ENCODE results near the gene KCNK18.

Gene KCNK18

DNA sequence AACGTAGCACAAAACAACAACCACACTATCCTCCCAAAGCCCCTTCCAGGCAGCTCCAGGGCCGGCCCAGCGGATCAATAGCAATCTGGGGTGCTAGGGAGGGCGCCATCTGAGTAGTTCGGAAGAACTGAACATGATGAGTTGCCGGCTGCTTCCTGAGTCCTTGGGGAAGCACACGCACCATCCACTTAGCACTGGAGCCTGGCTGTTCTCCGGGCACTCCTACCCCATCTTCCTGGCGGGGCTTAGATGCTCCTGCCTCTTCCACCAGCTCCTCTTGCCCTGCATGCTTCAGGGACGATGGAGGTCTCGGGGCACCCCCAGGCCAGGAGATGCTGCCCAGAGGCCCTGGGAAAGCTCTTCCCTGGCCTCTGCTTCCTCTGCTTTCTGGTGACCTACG, at the start of gene KCNK18:
KCNK18 (plus strand) TSS at position 301 of the 400 bp plus-strand sequence; CDS start at position 301, 0 bp downstream.
- DNase-seq (ENCODE audit: low read depth in 2 of 2), result no peak

DNA sequence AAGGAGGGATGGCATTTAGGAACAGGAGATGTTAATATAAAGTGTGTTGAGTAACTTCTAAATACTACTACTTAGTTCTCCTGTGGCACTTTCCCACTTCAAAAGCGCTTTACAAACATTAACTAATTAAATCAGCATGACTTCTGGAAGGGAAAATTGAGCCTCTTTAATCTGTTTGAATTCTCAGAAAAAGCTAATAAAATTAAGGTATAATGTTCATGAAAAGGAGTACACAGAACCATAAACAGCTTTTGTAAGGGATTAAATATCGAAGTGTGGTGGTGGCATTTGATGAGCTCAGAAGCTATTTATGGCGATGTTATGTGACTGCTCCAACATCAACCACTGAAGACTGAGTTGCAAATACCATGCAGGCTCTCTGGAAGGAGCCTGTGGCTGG, 49.0 kb upstream of the KCNK18 start:
- DNase-seq (ENCODE audit: low read depth in 2 of 2), result no peak

DNA sequence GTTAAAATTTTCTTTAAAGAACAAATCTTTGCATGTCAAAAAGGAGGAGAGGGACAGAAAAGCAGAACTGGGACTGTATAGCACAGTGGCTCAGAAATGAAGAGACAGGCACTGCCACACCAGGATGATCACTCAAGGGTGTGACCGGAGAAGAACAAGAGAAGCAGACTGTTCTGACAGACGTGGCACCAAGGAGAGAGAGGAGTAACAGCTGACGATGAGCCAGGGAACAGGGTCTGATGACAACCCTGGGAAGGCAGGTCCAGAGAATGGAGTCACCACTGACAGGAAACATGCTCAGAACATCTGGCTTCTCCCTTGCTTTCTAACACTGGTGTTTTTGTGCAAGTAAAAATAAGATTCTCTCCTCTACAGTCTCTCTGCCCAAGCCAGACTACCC, 44.6 kb upstream of the KCNK18 start:
- DNase-seq (ENCODE audit: low read depth in 2 of 2), result no peak

DNA sequence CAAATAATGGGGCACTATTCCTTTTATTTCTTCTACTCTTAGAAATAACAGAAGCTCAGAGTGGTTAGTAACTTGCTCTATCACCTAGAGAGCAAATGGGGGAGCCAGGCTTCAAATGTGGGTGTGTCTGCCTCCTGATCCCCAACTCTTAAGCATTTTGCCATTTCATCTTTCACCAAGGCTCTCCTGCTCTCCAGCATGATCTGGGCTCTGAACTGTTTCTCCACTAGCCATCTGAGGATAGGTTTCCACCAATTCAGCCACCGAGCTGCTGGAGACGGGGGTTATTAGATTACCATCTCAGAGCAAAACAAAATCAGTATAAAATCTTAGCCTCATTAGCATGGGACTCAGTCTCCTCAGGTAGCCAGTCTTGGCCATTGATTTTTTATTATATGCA, 39.0 kb upstream of the KCNK18 start:
- DNase-seq (ENCODE audit: low read depth in 2 of 2), result no peak

GRCh38 chr10:117159390-117159789, 37.9 kb upstream of the KCNK18 start:
- DNase-seq (ENCODE audit: low read depth in 2 of 2), result no peak

- no peak for DNase-seq (ENCODE audit: low read depth in 2 of 2)
These were observed 36.7 kb upstream of the KCNK18 start for GRCh38 chr10:117160567-117160966.

DNA sequence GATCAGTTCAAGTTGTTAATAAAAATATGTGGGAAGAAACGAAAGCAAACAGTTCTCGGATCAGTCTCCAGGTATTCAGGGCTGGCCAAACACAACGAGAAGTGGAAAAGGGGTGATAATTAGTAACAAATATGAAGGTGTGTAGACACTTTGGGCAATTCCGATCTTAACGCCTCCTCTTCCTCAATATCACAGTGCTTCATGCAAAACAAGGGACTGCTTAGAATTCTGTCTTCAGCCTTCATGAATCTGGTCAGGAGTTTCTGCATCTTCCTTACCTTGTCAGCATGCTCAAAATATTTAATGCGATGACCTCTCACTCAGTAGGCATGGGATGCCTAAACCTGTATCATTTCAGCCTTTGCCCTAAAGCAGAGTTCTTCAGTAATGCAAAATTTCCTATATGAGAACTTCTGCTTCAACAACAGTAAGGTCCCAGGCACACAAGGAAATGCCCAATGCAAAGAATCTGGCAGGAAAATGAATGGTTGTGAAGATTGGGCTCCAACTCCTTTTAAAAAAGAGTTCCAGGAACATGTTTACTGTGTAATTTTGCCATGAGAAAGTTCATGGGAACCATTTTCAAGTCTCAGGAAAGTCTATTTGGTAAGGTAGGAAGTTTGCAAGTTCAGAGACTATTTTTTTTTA, 35.8 kb upstream of the KCNK18 start:
- no peak for DNase-seq (ENCODE audit: low read depth in 2 of 2)

GRCh38 chr10:117162093-117163060, 34.9 kb upstream of the KCNK18 start:
- DNase-seq (ENCODE audit: low read depth in 2 of 2), result no peak

DNA sequence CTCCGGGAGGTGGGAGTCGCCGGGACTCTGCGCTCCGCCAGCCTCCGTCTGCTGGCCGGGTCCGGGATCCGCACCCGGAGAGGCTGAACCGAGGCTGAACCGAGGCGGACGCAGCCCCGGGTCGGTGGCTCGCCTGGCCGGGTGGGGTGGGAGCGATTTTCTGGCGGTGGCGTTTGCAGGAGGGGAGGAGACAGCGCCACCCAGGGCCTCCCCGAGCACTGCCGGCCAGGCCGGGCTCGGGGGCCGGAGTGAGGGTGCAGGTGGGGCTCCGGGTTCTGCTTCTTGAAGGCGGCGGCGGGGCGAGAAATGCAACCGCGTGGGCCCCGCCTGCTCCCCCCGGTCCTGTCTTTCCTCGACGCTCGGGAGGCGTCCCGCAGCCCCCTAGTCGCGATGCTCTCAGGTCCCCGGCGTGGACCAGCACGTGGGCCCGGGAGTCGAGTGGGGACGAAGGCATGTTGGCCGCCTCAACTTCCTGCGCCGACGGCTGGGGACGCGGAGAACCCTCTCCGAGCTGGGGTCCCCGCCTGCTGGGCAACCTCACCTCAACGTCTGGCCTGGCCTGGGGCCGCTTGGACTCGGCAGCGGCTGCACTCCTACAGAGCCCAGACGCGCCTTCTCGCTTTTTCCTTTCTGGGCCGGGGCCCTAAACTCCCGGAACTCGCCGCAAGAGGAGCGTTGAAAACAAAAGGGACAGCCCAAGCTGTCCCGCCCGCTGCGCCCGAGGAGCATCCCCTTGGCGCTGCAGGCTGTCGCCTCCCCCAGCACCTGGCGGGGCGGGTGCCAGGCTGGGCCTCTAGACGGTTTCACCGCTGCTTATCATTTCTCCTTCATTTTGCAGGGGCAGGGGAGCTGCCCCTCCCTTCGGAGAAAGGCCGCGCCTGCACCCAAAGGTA, 34.0 kb upstream of the KCNK18 start:
- no peak for DNase-seq (ENCODE audit: low read depth in 2 of 2)

DNA sequence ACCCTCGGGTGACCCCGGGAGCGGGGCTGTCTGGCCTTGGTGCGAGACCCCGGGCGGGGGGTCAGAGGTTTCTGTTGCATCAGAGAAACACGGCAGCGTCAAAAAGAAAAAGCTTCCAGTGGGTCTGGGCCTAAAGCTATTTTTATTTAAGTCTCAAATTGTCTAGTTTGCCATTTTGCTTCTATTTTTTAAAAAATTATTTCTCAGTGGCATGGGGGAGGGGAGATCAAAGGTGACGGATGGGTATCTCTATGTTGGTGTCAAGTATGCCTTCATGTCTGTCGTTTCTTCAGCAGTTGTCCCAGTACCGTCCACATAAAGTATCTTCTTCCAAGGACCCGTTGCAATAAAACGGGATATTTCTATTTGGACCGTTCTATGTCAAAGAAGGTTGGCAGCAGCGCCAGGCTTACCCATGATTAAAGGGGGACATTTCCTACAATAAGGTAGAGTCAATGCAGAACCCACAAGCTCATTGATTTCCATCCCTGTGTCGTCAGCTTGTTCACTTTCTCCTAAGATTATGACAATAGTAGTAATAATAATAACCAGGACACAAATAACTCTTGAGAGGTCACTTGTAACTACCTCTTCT, 33.2 kb upstream of the KCNK18 start:
- no peak for DNase-seq (ENCODE audit: low read depth in 2 of 2)

DNA sequence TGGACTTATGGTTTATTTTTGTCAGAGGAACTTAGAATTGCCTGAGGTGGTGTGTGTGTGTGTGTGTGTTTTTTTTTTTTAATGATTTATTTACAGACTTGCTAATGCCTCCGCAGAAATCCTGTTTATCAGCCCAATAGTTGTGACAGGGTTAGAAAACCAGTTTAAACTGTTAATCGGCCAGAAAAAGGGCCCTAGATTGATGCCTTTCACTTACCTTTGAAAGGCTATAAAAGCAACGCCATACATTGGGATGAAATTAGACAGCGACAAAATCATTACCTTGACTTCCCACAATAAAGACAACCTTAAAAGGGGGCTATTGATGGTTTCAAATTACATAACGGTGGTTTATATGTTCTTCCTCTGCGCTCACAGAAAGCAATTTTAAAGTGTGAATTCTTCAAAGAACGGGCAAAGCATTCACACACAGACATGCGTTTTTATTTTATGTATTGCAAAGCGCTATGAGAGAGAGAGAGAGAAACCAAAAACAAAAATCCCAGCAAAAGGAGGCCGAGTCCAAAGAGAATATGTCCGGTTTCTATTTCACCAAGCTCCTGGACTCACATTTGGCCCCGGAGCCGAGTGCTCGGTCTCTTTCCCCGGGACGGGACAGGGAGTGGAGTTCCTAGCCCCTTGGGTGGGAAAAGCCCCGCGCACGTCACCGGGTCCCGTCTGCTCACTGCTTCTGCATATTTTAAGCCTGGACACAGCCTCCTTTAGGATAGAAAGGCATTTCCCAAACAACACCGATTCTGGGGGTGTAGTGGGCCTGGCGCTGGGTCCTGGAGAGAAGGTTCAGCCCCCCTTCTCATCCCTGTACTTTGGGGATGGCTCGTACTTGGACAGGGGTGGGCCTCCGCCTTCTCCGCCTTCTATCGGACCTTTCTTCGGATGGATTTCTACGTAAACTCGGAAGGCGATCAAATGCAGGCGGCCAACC, 32.4 kb upstream of the KCNK18 start:
- no peak for DNase-seq (ENCODE audit: low read depth in 2 of 2)

DNA sequence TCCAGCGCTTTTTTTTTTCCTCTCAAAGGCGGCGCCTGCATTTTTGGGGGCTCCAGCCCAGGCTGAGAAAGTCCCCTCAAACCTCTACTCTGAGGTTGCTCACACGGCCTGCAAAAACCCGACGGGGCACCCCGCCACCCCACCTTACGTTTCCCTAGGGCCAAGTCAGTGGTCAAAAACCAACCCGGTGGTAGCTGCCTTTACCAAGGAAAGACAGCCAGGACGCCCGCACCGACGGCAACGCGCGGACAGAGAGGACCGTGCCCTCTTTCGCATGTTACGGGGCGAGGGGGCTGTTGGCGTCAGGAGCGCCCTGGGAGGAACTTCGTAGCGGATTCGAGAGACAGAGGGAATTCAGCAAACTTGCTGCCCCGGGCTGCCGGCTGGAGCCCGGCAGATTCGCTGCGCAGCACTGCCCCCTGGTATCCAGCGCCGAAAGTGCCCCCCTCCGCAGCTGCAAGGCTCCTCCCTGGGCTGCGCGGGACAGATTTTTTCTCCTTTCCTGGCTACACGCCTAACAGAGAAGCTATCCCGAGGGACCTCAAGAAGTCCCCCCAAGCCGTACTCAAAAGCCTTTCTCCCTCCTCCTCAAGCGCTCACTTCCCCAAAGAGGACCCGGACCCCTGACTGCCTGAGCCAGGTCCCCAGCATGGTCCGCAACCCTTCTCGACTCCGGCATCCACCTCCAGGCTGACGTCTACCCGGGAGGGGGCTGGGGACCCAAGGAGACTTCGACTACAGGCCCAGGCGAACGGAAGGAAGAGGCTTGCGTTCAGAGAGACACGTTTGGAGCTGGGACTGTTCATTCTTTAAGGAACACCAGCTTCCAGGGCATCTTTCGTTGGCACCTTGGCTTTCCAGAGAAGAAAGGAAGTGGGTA, 31.5 kb upstream of the KCNK18 start:
- DNase-seq (ENCODE audit: low read depth in 2 of 2), result no peak

DNA sequence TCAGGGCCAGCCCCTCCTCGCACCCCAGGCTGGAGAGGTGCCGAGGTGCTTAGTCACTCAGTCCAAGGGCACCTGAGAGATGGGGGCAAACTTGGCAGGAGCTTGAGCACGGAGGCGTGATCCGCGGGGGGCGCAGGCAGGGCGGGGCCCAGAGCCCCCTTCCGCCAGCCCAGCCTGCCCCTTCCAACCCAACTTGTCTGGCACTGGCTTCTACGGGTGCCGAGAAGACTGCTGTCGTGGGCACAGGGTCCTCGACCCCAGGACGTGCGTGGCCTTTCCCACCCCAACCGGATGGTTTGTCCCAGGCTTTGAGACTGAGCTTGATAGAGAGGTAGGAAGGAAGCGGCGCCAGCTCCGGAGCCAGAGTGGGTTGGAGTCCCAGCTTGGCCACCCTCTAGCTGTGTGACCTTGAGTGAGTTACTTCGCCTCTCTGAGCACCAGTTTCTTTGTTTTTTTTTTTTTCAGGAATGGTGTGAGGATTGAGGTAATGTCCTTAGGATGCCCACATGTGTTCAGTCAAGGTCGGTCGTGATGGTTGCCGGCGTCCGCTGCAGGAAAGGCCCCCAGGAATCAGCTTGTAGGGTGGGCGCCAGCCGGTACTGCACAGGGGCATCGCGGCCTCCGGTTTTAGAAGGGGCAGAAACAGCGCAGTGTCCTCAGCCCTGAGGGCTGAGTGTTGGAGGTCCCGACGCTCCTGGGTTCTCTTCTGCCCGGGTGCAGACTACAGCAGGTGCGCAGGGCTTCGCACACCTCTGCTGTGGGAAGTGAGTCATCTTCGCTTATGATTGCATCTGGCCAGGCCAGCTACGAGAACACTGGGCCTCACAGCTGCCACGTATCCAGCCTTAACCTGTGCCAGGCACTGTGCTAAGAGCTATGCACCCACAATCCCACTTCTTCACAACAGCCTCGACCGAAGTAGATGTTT, 30.6 kb upstream of the KCNK18 start:
- DNase-seq (ENCODE audit: low read depth in 2 of 2), result no peak

DNA sequence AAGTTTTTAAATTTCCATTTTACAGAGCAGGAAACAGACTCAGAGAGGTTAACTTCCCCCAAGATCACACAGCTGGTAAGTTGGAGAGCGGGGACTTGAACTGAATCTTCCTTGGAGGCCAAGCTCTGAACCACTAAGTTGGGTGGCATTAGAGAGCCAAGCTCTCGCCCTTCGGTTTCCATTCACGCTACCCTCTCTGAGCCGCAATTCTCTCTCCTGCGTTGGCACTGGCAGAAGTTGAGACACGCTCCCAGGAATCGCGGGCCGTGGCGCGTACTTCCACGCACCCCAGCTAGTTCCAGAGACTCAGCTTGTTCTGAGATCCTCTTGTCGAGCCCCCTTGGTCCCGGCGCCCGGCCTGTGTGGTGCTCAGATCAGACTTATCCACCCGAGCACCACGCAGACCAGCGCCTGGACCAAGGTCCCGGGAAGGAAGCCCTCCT, 29.9 kb upstream of the KCNK18 start:
- no peak for DNase-seq (ENCODE audit: low read depth in 2 of 2)

- peak; percentile 42 to 56 for DNase-seq (ENCODE audit: low read depth in 2 of 2)
These were observed 29.3 kb upstream of the KCNK18 start for GRCh38 chr10:117167789-117168674.

DNA sequence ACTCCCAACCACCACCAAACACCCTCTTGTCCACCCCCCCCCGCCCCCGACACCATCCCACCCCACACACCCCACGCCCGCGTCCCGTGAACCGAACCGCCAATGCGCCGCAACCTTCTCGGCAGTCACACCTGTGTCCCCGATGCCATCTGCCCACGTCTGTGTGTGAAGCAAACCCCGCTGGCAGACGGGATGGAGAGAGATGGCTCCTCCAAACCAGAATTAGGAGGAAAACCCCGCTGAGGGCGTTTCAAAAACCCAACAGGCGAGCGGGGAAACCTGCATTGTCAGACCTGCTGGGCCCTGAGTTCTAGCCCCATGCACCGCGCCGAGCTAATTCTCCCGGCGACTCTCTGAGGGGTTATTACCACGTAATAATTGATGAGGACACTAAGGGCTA, 28.6 kb upstream of the KCNK18 start:
- no peak for DNase-seq (ENCODE audit: low read depth in 2 of 2)

GRCh38 chr10:117169480-117169879, 27.8 kb upstream of the KCNK18 start:
- no peak for DNase-seq (ENCODE audit: low read depth in 2 of 2)
